ENCODE results near the gene DUOX2. TPM values are rescaled to one million over a fixed set of nuclear protein-coding genes. Genes with fewer than 3 reads are reported as not detected.
"Not testable (repeated sequence)": the region's sequence is repeated elsewhere in the genome, so short reads cannot be mapped to it uniquely, and the experiment has no call there.

Gene DUOX2
- total RNA-seq, 1 donor from 2014 or later, result not detected

GRCh38 chr15:45139770-45140169, 25.8 kb upstream of the DUOX2 start:
- no peak overlapping the region for H3K4me3 ChIP-seq (ENCODE audit: low read depth, low read length)
- no peak for DNase-seq (ENCODE audit: low read depth)
- TF ChIP-seq CTCF (conservative IDR thresholded peaks at IDR 0.05; ENCODE audit: low read depth, low read length), result no peak

GRCh38 chr15:45138814-45139765, 25.1 kb upstream of the DUOX2 start:
- no peak for DNase-seq (ENCODE audit: low read depth)
- H3K4me3 ChIP-seq (ENCODE audit: low read depth, low read length), result no peak overlapping the region
- TF ChIP-seq CTCF (conservative IDR thresholded peaks at IDR 0.05; ENCODE audit: low read depth, low read length), result no peak

- no peak overlapping the region for H3K4me3 ChIP-seq (ENCODE audit: low read depth, low read length)
- no peak for TF ChIP-seq CTCF (conservative IDR thresholded peaks at IDR 0.05; ENCODE audit: low read depth, low read length)
- DNase-seq (ENCODE audit: low read depth), result no peak
Measured at GRCh38 chr15:45137703-45138102, 23.7 kb upstream of the DUOX2 start.

DNA sequence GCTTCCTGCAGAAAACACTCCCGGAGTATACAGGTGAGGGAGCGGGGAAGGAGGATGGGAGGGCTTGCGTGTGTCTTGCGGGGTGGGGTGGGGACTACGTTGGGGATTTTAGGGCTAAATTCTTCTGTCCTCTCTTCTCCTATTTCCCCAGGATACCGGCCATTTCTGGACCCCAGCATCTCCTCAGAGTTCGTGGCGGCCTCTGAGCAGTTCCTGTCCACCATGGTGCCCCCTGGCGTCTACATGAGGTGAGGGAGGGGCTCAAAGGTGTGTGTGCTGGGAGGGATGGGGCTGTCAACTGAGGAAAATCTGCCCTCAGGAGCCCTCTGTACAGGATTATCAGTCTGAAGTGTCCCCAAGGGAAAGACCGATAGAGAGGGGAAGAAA, 22.4 kb upstream of the DUOX2 start:
- H3K4me3 ChIP-seq (ENCODE audit: low read depth, low read length), result no peak overlapping the region
- peak; percentile 43 for TF ChIP-seq CTCF (conservative IDR thresholded peaks at IDR 0.05; ENCODE audit: low read depth, low read length)
- no peak for DNase-seq (ENCODE audit: low read depth)

- not testable (repeated sequence) for DNase-seq (ENCODE audit: low read depth); H3K4me3 ChIP-seq (ENCODE audit: low read depth, low read length)
Measured at GRCh38 chr15:45135705-45136377, 21.9 kb upstream of the DUOX2 start.

- peak overlapping the region; percentile 30 for H3K4me3 ChIP-seq (ENCODE audit: low read depth, low read length)
- TF ChIP-seq CTCF (conservative IDR thresholded peaks at IDR 0.05; ENCODE audit: low read depth, low read length), result peak; percentile 32
- DNase-seq (ENCODE audit: low read depth), result no peak
Measured at GRCh38 chr15:45134682-45135604, 21.0 kb upstream of the DUOX2 start.

GRCh38 chr15:45134046-45134445, 20.1 kb upstream of the DUOX2 start:
- no peak for DNase-seq (ENCODE audit: low read depth)
- no peak overlapping the region for H3K4me3 ChIP-seq (ENCODE audit: low read depth, low read length)
- TF ChIP-seq CTCF (conservative IDR thresholded peaks at IDR 0.05; ENCODE audit: low read depth, low read length), result no peak
